ENCODE data around the gene HCRTR1. TPM values are rescaled to one million over a fixed set of nuclear protein-coding genes. Genes with fewer than 3 reads are reported as not detected.
"Not testable (repeated sequence)": the region's sequence is repeated elsewhere in the genome, so short reads cannot be mapped to it uniquely, and the experiment has no call there.

HCRTR1 gene
- polyA plus RNA-seq, 3 donors from 2014 or later: not detected

GRCh38 chr1:31585736-31586365 lies 31.6 kb upstream of the HCRTR1 start:
- no peak overlapping the region for H3K4me3 Mint-ChIP-seq
- no peaks in the 10 kb centered on the region for H3K36me3 Mint-ChIP-seq
- H3K4me1 Mint-ChIP-seq: peaks cover 0 to 2% of the 10 kb centered on the region in 2 donors
- no peak for DNase-seq
- no peak overlapping the region for H3K27ac Mint-ChIP-seq
- H3K9me3 Mint-ChIP-seq: no peaks in the 10 kb centered on the region
- H3K27me3 Mint-ChIP-seq (ENCODE audit: low read depth in 3 of 3): peaks cover 3 to 8% (median 6%) of the 10 kb centered on the region in 3 donors

GRCh38 chr1:31586376-31587327 lies 30.8 kb upstream of the HCRTR1 start:
- Mint-ChIP-seq H3K27ac (no peak overlapping the region), H3K27me3 (ENCODE audit: low read depth in 3 of 3) (peaks cover 3 to 9% (median 7%) of the 10 kb centered on the region in 3 donors), H3K36me3 (no peaks in the 10 kb centered on the region), H3K9me3 (no peaks in the 10 kb centered on the region), H3K4me3 (no peak overlapping the region), H3K4me1 (peaks cover 0 to 2% of the 10 kb centered on the region in 2 donors)
- no peak for DNase-seq

GRCh38 chr1:31587328-31587699 lies 30.2 kb upstream of the HCRTR1 start:
- not testable (repeated sequence) for H3K36me3 Mint-ChIP-seq; H3K9me3 Mint-ChIP-seq; DNase-seq; H3K4me3 Mint-ChIP-seq; H3K27ac Mint-ChIP-seq; H3K4me1 Mint-ChIP-seq; H3K27me3 Mint-ChIP-seq (ENCODE audit: low read depth in 3 of 3)

GRCh38 chr1:31587720-31588423 lies 29.6 kb upstream of the HCRTR1 start:
- Mint-ChIP-seq H3K9me3 (no peaks in the 10 kb centered on the region), H3K36me3 (no peaks in the 10 kb centered on the region), H3K4me1 (peaks cover 0 to 2% of the 10 kb centered on the region in 2 donors), H3K27me3 (ENCODE audit: low read depth in 3 of 3) (peaks cover 3 to 9% (median 9%) of the 10 kb centered on the region in 3 donors), H3K27ac (peak overlapping the region in 1 of 6 donors; percentile 58), H3K4me3 (no peak overlapping the region)
- peak in 1 of 3 donors; percentile 12 for DNase-seq

GRCh38 chr1:31588751-31589515 lies 28.6 kb upstream of the HCRTR1 start:
- no peak overlapping the region for H3K27ac Mint-ChIP-seq
- peaks cover 0 to 2% of the 10 kb centered on the region in 2 donors for H3K4me1 Mint-ChIP-seq

DNA sequence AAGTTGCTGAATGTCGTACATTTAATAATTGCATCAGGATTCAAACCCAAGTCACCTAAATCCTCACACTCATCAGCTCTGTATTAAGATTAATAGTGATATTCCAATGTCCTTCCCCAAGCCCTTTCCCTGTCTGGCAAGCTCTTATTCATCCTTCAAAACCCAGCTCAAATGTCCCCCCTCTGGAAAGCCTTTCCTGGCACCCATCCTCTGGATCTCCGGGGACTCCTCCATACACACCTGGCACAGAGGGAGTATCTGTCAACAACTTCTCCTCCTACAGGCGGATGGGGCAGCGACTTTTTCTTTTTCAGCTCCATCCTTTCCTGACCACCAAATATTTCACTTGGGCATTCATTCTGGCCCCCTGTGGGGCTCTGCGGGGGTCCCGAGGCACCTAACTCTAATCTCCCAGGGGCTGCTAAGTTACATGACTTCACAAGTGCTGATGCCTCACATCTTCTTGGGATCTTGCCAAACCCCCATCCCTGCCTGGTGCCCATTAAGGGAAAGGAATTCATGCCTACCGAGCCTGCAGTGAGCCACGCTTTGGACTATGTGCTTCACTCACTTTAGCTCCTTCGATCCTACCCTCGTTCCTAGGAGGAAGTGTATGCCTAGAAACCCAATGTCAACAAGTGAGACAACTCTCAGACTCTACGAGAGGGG lies 25.9 kb upstream of the HCRTR1 start:
- Mint-ChIP-seq H3K27me3 (ENCODE audit: low read depth in 3 of 3) (peaks cover 8 to 9% (median 9%) of the 10 kb centered on the region in 3 donors), H3K36me3 (no peaks in the 10 kb centered on the region), H3K9me3 (no peaks in the 10 kb centered on the region), H3K4me3 (no peak overlapping the region), H3K27ac (no peak overlapping the region), H3K4me1 (peaks cover 0 to 2% of the 10 kb centered on the region in 2 donors)
- no peak for DNase-seq

More at GRCh38 chr1:31588751-31589515, 28.6 kb upstream of the HCRTR1 start:
- Mint-ChIP-seq H3K4me3 (no peak overlapping the region), H3K27me3 (ENCODE audit: low read depth in 3 of 3) (peaks cover 2 to 9% (median 9%) of the 10 kb centered on the region in 3 donors), H3K36me3 (no peaks in the 10 kb centered on the region), H3K9me3 (no peaks in the 10 kb centered on the region)
- DNase-seq: no peak

GRCh38 chr1:31592132-31592531 lies 25.4 kb upstream of the HCRTR1 start:
- Mint-ChIP-seq H3K27me3 (ENCODE audit: low read depth in 3 of 3) (peaks cover 8 to 9% (median 9%) of the 10 kb centered on the region in 3 donors), H3K4me1 (peaks cover 0 to 2% of the 10 kb centered on the region in 2 donors)

DNA sequence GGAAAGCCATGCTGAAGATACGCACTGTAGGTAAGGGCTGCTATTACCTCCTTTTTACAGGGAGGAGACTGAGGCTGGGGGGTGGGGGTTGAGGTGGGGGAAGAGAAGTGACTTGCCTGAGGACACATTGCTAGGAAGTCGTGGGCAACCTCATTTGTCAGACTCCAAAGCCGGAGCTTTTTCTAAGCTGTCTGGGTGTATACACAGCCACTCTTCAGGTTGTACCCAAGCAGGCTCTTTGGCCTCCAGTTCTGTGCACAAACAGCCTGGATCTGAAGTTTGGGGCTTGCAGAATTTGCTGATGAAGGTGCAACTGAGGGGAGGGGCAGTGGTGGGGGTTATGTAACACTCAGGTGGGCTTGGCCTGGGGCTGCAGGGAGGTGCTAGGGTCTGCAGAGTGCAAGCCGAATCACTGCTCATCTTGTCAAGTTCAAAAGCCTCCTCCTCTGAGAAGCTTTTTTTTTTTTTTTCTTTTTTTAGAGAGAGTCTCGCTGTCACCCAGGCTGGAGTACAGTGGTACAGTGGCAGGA lies 24.3 kb upstream of the HCRTR1 start:
- H3K27me3 Mint-ChIP-seq (ENCODE audit: low read depth in 3 of 3): peaks cover 6 to 8% (median 7%) of the 10 kb centered on the region in 3 donors
- no peaks in the 10 kb centered on the region for H3K36me3 Mint-ChIP-seq
- no peak overlapping the region for H3K4me3 Mint-ChIP-seq
- H3K4me1 Mint-ChIP-seq: no peaks in the 10 kb centered on the region
- H3K9me3 Mint-ChIP-seq: no peaks in the 10 kb centered on the region
- no peak overlapping the region for H3K27ac Mint-ChIP-seq
- no peak for DNase-seq

More at GRCh38 chr1:31592132-31592531, 25.4 kb upstream of the HCRTR1 start:
- no peak overlapping the region for H3K4me3 Mint-ChIP-seq
- no peaks in the 10 kb centered on the region for H3K9me3 Mint-ChIP-seq
- no peak for DNase-seq
- no peak overlapping the region for H3K27ac Mint-ChIP-seq
- no peaks in the 10 kb centered on the region for H3K36me3 Mint-ChIP-seq

DNA sequence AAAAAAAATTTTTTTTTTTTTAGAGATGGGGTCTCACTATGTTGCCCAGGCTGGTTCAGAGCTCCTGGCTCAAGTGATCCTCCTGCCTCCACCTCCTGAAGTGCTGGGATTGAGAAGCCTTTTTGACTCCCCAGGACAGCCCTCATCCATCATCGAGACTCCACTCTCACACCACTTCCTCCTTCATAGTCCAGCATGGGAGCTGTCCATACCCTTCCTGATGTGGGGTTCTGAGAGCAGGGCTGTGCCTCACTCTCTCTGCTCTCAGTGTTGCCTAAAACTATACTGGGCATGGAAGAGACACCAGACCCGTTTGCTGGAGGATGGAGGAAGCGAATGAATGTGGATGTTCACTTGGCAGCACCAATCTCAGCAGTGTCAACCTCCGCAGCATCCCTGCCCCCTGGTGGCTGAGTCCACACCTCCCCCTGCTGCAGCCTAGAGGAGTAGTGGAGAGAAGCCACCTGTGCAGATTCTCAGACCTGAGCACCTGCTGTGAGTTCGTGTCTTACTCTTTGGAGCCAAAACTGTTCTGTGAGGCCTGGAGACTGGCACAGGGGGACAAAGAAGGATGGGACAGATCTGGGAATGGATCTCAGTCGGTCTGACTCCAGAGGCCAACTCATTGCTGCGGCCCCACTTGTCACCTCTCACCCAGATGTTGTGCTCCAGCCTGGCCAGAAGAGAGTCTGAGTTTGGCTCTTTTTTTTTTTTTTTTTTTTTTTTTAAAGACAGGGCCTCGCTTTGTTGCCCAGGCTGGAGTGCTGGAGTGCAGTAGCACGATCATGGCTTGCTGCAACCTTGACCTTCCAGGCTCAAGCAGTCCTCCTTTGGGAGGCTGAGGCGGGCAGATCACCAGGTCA lies 23.5 kb upstream of the HCRTR1 start:
- H3K36me3 Mint-ChIP-seq: no peaks in the 10 kb centered on the region
- H3K27me3 Mint-ChIP-seq (ENCODE audit: low read depth in 3 of 3): peaks cover 6 to 8% (median 6%) of the 10 kb centered on the region in 3 donors
- no peaks in the 10 kb centered on the region for H3K9me3 Mint-ChIP-seq
- H3K4me3 Mint-ChIP-seq: no peak overlapping the region
- peak; percentile 26 to 50 (median 26) for DNase-seq
- H3K27ac Mint-ChIP-seq: no peak overlapping the region
- H3K4me1 Mint-ChIP-seq: no peaks in the 10 kb centered on the region

- Mint-ChIP-seq H3K36me3 (no peaks in the 10 kb centered on the region), H3K4me1 (no peaks in the 10 kb centered on the region), H3K27me3 (ENCODE audit: low read depth in 3 of 3) (peaks cover 0 to 7% (median 6%) of the 10 kb centered on the region in 3 donors), H3K9me3 (no peaks in the 10 kb centered on the region), H3K27ac (no peak overlapping the region), H3K4me3 (no peak overlapping the region)
- DNase-seq: no peak
These were observed 21.4 kb upstream of the HCRTR1 start for GRCh38 chr1:31595836-31596736.

DNA sequence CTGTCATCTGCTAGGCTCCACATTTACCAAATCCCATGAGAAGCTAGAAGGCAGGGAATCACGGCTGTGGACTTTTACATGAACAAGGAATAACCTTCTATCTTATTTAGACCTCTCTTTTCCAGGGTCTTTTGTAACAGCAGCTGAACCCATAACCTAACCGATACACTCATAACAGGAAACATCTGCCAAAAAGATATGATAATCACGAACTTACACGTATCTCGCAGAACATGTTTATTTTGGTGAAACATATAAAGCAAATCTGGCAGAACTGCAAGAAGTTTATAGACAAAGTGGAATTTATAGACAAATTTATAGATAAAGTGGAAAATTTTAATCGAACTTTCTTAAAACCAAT lies 20.8 kb upstream of the HCRTR1 start:
- no peak overlapping the region for H3K27ac Mint-ChIP-seq
- no peaks in the 10 kb centered on the region for H3K36me3 Mint-ChIP-seq
- H3K27me3 Mint-ChIP-seq (ENCODE audit: low read depth in 3 of 3): peaks cover 0 to 7% (median 6%) of the 10 kb centered on the region in 3 donors
- no peaks in the 10 kb centered on the region for H3K9me3 Mint-ChIP-seq
- no peaks in the 10 kb centered on the region for H3K4me1 Mint-ChIP-seq
- no peak overlapping the region for H3K4me3 Mint-ChIP-seq
- no peak for DNase-seq

All from immature natural killer cell (primary cell).